ENCODE results near the gene RECQL5. TPM values are rescaled to one million over a fixed set of nuclear protein-coding genes. Genes with fewer than 3 reads are reported as not detected.

Gene RECQL5
- polyA plus RNA-seq, 2 of the 4 experiments (the other 2 are of a cell fraction): 22.7 to 39.9 TPM

DNA sequence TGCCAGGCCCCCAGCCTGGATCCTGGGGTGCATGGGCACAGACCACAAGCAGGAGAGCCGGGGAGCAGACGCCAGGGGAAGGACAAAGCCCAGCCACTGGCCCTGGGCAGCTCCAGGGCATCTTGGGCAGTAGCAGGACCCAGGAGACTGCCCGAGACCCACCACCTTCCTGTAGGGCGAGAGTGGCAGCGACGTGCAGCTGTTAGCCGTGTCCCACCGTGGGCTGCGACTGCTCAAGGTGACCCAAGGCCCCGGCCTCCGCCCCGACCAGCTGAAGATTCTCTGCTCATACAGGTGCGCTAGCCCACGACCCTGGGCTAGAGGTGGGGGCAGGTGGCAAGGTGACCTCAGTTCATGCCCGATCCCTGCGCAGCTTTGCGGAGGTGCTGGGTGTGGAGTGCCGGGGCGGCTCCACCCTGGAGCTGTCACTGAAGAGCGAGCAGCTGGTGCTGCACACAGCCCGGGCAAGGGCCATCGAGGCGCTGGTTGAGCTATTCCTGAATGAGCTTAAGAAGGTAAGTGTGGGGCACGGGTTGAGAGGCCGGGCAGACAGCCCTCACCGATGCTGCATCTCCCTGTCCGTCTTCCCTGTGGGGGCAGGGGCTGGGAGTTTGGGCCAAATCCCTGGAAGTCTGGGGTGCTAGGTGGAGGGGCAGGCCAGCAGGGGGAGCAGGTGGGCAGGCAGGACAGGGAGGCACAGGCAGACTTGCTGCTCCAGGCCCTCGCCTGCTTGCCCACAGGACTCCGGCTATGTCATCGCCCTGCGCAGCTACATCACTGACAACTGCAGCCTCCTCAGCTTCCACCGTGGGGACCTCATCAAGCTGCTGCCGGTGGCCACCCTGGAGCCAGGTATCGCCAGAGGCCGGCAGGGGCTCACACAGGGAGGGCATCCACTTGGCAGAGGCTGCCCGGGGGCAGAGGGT lies 47.2 kb downstream of the RECQL5 start:
- Histone ChIP-seq H3K27ac (peak overlapping the region in 1 of 2 experiments; percentile 4; a peak in 2 of 6 replicates), H3K4me2 (no peak overlapping the region), H3K4me1 (peaks cover 4% of the 10 kb centered on the region), H3K4me3 (no peak overlapping the region), H3K9me3 (no peaks in the 10 kb centered on the region)
- WGBS (ENCODE audit: missing lambda C conversion rate): 82% methylated on average over 27 of the region's 36 CpGs
- POLR2A ChIA-PET: interaction anchor here (2.6 kb wide), 1 partner anchor 9 kb away, joined by 7 read pairs; no protein-coding TSS in a partner anchor
- CTCF ChIA-PET: interaction anchor here (0.9 to 51.3 kb wide), 10 partner anchors 10 to 165 kb away, joined by 3 to 2254 read pairs (median 4); partner anchors contain the start of genes GALK1, LLGL2, MYO15B and RECQL5
- peak; percentile 70 to 75 for DNase-seq (ENCODE audit: low read depth in 1 of 2, low spot score in 1 of 2)
- TF ChIP-seq RAD21 (conservative IDR thresholded peaks at IDR 0.05 in 1 of 2, IDR thresholded peaks at IDR 0.05 in 1 of 2) (peak; percentile 26 to 56; a peak in 3 of 5 replicates), SMC3 (IDR thresholded peaks at IDR 0.05) (peak; percentile 63), MAFK (IDR thresholded peaks at IDR 0.05; ENCODE audit: partially characterized antibody) (no peak), ESRRA (IDR thresholded peaks at IDR 0.05; ENCODE audit: borderline replicate concordance, low read length) (no peak), EHF (CRISPR knock-in tag; IDR thresholded peaks at IDR 0.05) (no peak)
- TF ChIP-seq, protein P1, sequence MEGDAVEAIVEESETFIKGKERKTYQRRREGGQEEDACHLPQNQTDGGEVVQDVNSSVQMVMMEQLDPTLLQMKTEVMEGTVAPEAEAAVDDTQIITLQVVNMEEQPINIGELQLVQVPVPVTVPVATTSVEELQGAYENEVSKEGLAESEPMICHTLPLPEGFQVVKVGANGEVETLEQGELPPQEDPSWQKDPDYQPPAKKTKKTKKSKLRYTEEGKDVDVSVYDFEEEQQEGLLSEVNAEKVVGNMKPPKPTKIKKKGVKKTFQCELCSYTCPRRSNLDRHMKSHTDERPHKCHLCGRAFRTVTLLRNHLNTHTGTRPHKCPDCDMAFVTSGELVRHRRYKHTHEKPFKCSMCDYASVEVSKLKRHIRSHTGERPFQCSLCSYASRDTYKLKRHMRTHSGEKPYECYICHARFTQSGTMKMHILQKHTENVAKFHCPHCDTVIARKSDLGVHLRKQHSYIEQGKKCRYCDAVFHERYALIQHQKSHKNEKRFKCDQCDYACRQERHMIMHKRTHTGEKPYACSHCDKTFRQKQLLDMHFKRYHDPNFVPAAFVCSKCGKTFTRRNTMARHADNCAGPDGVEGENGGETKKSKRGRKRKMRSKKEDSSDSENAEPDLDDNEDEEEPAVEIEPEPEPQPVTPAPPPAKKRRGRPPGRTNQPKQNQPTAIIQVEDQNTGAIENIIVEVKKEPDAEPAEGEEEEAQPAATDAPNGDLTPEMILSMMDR (IDR thresholded peaks at IDR 0.05): peak; percentile 55
- ATAC-seq: peak; percentile 57 to 81
- FAIRE-seq: no peak

DNA sequence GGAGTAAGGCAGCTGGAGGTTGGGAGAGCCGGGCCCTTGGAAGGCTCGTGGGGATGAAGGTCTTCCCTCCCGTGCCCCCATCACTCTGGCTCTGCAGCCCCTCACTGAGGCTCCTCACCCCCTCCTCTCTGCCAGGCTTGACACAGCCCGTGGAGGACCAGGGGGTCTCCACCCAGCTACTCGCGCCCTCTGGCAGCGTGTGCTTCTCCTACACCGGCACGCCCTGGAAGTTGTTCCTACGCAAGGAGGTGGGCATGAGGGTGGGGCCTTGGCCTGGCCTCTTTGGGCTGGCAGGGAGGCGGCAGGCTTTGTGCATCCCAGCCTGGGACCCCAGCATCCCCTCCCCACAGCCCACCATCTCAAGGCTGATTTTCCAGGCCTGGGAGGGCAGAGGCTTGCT lies 49.3 kb downstream of the RECQL5 start:
- no peak for FAIRE-seq
- POLR2A ChIA-PET: no interaction called here
- WGBS (ENCODE audit: missing lambda C conversion rate): 92% methylated on average over 11 of the region's 11 CpGs
- ATAC-seq: no peak
- CTCF ChIA-PET: interaction anchor here (1.2 to 51.3 kb wide), 7 partner anchors 25 to 347 kb away, joined by 3 to 2254 read pairs (median 10); partner anchors contain the start of genes MIF4GD, MYO15B, RECQL5 and SAP30BP
- H3K4me2 ChIP-seq: no peak overlapping the region
- H3K27ac ChIP-seq: no peak overlapping the region
- peaks cover 19% of the 10 kb centered on the region for H3K4me1 ChIP-seq
- no peak overlapping the region for H3K4me3 ChIP-seq
- DNase-seq (ENCODE audit: low read depth in 1 of 2, low spot score in 1 of 2): no peak
- TF ChIP-seq POLR2AphosphoS2 (conservative IDR thresholded peaks at IDR 0.05; ENCODE audit: low read length): no peak
- TF ChIP-seq EHMT2 (IDR thresholded peaks at IDR 0.05; ENCODE audit: low read depth): no peak
- no peak for TF ChIP-seq MAZ (IDR thresholded peaks at IDR 0.05; ENCODE audit: borderline replicate concordance, low read depth, low read length)
- no peak for TF ChIP-seq RNF2 (IDR thresholded peaks at IDR 0.05; ENCODE audit: borderline replicate concordance, low read depth)
- TF ChIP-seq, protein P2, sequence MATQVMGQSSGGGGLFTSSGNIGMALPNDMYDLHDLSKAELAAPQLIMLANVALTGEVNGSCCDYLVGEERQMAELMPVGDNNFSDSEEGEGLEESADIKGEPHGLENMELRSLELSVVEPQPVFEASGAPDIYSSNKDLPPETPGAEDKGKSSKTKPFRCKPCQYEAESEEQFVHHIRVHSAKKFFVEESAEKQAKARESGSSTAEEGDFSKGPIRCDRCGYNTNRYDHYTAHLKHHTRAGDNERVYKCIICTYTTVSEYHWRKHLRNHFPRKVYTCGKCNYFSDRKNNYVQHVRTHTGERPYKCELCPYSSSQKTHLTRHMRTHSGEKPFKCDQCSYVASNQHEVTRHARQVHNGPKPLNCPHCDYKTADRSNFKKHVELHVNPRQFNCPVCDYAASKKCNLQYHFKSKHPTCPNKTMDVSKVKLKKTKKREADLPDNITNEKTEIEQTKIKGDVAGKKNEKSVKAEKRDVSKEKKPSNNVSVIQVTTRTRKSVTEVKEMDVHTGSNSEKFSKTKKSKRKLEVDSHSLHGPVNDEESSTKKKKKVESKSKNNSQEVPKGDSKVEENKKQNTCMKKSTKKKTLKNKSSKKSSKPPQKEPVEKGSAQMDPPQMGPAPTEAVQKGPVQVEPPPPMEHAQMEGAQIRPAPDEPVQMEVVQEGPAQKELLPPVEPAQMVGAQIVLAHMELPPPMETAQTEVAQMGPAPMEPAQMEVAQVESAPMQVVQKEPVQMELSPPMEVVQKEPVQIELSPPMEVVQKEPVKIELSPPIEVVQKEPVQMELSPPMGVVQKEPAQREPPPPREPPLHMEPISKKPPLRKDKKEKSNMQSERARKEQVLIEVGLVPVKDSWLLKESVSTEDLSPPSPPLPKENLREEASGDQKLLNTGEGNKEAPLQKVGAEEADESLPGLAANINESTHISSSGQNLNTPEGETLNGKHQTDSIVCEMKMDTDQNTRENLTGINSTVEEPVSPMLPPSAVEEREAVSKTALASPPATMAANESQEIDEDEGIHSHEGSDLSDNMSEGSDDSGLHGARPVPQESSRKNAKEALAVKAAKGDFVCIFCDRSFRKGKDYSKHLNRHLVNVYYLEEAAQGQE (IDR thresholded peaks at IDR 0.05): no peak
- TF ChIP-seq SMC3 (IDR thresholded peaks at IDR 0.05): no peak
- no peaks in the 10 kb centered on the region for H3K9me3 ChIP-seq

DNA sequence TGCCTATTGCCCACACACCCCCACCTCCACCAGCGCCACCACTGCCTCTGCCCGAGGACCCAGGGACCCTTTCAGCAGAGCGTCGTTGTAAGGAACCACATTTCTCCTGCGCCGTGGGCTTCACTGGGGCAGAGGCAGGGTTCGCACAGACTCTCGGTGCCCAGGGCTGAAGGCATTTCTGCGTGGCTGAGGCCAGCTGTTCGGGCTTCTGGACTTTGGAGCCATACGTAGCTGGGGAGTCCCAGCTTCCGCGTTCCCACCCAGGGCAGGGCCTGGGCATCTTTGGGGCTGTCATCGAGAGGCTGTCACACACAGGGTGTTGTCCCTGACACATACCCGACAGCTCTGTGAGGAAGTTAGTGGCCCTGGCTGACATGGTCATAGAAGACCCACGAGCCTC lies 49.7 kb downstream of the RECQL5 start:
- no peak for FAIRE-seq
- Histone ChIP-seq H3K4me3 (no peak overlapping the region), H3K9me3 (no peaks in the 10 kb centered on the region), H3K4me1 (peaks cover 21% of the 10 kb centered on the region), H3K27ac (no peak overlapping the region), H3K4me2 (no peak overlapping the region)
- ATAC-seq: no peak
- DNase-seq (ENCODE audit: low read depth in 1 of 2, low spot score in 1 of 2): no peak
- TF ChIP-seq HEYL (CRISPR knock-in tag; IDR thresholded peaks at IDR 0.05) (no peak), NR3C1 (IDR thresholded peaks at IDR 0.05) (no peak), TFCP2L1 (CRISPR knock-in tag; IDR thresholded peaks at IDR 0.05) (no peak), SMC3 (IDR thresholded peaks at IDR 0.05) (no peak), KDM1A (IDR thresholded peaks at IDR 0.05; ENCODE audit: low read depth) (no peak), PHF8 (IDR thresholded peaks at IDR 0.05; ENCODE audit: borderline replicate concordance, low read depth) (no peak), RNF2 (IDR thresholded peaks at IDR 0.05; ENCODE audit: borderline replicate concordance, low read depth) (no peak), RAD21 (conservative IDR thresholded peaks at IDR 0.05 in 1 of 2, IDR thresholded peaks at IDR 0.05 in 1 of 2) (no peak), BHLHE40 (IDR thresholded peaks at IDR 0.05; ENCODE audit: low read depth, low read length) (no peak), FOXS1 (CRISPR knock-in tag; IDR thresholded peaks at IDR 0.05) (no peak), ESRRA (IDR thresholded peaks at IDR 0.05; ENCODE audit: borderline replicate concordance, low read length) (no peak)
- TF ChIP-seq, protein P1 (IDR thresholded peaks at IDR 0.05): no peak
- TF ChIP-seq, protein P3, sequence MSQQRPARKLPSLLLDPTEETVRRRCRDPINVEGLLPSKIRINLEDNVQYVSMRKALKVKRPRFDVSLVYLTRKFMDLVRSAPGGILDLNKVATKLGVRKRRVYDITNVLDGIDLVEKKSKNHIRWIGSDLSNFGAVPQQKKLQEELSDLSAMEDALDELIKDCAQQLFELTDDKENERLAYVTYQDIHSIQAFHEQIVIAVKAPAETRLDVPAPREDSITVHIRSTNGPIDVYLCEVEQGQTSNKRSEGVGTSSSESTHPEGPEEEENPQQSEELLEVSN (IDR thresholded peaks at IDR 0.05; ENCODE audit: borderline replicate concordance, low read depth): no peak
- TF ChIP-seq, protein P4, sequence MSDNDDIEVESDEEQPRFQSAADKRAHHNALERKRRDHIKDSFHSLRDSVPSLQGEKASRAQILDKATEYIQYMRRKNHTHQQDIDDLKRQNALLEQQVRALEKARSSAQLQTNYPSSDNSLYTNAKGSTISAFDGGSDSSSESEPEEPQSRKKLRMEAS (IDR thresholded peaks at IDR 0.05): no peak
- ChIA-PET CTCF (interaction anchor here (1.0 to 51.3 kb wide), 9 partner anchors 25 to 346 kb away, joined by 3 to 2254 read pairs (median 8); partner anchors contain the start of genes MIF4GD, MYO15B, RECQL5 and SAP30BP), POLR2A (no interaction called here)
- 95% methylated on average over 16 of the region's 16 CpGs for WGBS (ENCODE audit: missing lambda C conversion rate)

Data from A549 (cell line).